Stimulated activated CD4-positive, alpha-beta T cell treated with anti-CD3 and anti-CD28 coated beads, Interleukin-1b, Interleukin-23, amount 100 ng/mL, for 48 hours (primary cell): ENCODE measurements around the gene CDHR5.

Experiments used
- DNase-seq: peaks from one replicate; pipeline ENCODE4 v3.0.0-alpha.2; 2020

CDHR5 gene

GRCh38 chr11:643849-644738, 19.3 kb upstream of the CDHR5 start:
- DNase-seq, result no peak

- DNase-seq, result no peak
These were observed 18.6 kb upstream of the CDHR5 start for GRCh38 chr11:643366-643765.

DNA sequence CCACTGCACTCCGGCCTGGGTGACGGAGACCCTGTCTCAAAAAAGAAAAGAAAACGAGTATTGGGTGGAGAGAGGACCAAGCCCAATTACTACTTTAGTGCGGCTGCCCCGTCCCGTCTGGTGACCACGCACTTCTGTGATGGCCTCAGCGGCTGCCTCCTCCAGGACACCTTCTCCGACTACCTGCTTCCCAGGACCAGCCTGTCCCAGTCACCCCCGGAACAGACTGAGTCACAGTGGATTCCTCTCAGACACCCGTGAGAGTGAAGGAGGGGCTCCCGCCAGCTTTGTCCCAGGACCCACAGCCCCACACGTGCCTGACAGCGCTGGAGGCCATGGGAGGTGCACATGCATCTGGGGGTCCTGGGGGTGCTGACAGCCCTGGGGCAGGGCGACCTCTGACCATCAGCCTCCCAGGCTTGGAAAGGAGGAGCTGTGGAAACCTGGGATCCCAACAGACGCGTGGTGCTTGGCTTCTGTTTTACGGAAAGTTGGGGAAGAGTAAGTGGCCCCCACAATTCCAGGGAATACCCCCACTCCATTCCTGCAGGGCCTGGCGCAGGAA, 17.1 kb upstream of the CDHR5 start:
- no peak for DNase-seq

DNA sequence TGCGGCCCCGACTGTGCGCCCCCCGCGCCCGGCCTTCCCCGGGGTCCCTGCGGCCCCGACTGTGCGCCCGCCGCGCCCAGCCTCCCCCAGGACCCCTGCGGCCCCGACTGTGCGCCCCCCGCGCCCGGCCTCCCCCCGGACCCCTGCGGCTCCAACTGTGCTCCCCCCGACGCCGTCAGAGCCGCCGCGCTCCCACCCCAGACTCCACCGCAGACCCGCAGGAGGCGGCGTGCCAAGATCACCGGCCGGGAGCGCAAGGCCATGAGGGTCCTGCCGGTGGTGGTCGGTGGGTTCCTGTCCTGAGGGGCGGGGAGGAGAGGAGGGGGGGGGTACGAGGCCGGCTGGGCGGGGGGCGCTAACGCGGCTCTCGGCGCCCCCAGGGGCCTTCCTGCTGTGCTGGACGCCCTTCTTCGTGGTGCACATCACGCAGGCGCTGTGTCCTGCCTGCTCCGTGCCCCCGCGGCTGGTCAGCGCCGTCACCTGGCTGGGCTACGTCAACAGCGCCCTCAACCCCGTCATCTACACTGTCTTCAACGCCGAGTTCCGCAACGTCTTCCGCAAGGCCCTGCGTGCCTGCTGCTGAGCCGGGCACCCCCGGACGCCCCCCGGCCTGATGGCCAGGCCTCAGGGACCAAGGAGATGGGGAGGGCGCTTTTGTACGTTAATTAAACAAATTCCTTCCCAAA, 15.4 kb upstream of the CDHR5 start:
- no peak for DNase-seq

GRCh38 chr11:639332-639955, 14.7 kb upstream of the CDHR5 start:
- no peak for DNase-seq

DNA sequence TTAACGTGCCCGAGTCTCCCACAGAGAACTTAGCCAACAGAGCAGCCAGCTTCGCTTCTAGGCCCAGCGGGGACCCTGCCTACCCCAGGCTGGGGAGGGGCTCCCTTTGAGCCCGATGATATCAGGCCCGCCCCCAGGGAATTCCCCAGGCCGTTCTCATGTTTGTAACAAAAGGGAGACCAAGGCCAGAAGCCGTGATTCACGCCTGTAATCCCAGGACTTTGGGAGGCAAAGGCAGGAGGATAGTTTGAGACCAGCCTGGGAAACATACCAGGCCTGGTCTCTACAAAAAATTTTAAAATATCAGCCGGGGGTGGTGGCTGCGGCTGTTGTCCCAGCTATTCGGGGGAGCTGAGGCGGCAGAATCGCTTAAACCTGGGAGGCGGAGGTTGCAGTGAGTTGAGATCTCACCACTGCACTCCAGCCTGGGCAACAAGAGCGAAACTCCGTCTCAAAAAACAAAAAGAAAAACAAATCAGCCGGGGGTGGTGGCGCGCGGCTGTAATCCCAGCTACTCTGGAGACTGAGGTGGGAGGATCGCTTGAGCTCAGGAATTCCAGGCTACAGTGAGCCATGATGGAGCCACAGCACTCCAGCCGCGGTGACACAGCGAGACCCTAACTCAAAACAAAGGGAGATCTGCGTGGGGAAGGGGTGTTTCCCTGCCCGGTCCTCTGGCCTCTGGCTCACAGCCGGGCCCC, 14.0 kb upstream of the CDHR5 start:
- DNase-seq, result no peak

DNA sequence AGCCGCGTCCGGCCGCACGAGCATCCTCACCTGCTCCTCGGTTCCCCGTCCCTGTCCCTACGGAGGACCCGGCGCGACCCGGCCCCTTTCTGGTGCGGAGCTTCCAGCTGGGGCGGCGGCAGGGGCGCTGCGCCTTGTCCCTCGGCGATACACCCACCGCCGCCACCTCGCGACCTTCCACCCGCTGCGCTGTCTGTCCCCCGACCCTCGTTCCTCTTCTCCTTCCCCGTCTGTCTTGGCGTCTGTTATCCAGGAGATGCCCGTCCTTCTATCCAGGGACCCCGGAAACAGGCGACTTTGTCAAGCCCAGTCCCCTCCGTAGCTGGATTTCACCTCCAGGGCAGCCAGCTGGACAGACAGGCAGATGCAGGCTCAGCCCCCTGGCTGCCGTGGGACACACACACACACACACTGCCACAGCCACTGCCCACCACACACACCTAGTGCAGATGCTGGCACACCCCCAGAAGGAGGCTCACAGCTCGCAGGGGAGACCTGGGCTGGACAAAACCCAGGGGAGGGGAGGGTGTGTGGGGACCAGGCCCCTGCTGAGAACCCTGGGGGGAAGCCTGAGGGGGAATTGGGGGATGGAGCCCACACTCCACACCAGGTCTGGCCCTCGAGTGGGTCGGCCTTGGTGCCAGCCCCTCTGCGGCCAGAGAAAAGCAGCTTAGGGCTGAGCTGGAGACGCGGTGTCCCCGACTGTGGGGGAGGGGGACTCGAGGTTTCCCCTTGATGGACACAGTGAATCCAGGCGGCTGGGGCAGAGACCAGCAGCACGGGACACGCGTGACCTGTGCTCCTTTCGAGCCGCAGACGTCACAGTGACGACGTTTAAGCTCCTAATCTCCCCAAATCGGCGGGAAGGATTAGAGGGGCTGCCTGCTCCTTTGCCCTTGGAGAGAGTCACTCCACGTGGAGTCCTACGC, 13.1 kb upstream of the CDHR5 start:
- DNase-seq, result no peak

- no peak for DNase-seq
These were observed 12.5 kb upstream of the CDHR5 start for GRCh38 chr11:637333-637592.

DNA sequence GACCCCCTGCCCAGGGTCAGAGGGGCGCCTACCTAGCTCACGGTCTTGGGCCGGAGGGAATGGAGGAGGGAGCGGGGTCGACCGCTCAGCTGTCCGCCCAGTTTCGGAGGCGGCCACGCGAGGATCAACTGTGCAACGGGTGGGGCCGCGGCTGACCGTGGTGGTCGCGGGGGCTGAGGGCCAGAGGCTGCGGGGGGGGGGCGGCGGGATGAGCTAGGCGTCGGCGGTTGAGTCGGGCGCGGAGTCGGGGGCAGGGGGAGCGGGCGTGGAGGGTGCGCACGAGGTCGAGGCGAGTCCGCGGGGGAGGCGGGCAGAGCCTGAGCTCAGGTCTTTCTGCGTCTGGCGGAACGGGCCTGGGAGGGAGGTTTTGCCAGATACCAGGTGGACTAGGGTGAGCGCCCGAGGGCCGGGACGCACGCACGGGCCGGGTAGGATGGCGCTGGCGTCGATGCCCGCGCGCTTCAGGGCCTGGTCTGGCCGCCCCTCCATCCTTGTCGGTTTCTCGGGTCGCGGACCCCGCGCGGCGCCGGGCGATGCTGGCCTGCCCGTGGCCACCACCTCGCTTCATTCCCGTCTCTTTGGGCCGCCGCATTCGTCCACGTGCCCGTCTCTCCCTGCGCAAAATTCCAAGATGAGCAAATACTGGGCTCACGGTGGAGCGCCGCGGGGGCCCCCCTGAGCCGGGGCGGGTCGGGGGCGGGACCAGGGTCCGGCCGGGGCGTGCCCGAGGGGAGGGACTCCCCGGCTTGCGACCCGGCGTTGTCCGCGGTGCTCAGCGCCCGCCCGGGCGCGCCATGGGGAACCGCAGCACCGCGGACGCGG, 12.0 kb upstream of the CDHR5 start, which contains the start of gene DRD4:
TSS of gene DRD4 (plus strand) at position 759 of the 822 bp plus-strand sequence. CDS start at position 795, 36 bp downstream.
- no peak for DNase-seq

DNA sequence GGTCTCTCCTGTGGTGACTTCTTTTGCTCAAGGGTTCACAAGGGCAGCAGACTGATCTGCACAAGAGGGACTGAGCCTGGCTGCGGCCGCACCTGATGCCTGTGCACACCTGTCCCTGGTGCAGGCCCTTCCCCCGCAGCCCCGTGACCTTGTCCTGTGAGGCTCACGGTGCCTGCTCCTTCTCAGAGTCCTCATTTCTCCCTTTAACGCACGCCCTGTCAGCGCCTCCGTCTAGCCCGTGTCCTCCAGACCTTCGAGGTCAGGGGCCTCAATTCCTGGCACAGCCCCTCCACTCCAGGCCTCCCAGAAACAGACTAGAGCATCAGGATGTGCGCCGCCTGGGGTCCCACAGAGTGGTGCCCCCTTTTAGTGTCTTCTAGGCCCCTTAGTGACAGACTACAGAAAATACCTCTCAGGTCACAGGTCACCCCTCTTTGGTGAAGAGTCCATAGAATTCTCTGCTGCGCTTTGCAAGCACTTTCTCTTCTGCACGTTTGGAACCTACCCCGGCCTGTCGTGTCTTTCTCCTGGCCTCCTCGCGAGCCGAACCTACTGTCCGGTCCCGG, 11.3 kb upstream of the CDHR5 start:
- DNase-seq, result no peak

DNA sequence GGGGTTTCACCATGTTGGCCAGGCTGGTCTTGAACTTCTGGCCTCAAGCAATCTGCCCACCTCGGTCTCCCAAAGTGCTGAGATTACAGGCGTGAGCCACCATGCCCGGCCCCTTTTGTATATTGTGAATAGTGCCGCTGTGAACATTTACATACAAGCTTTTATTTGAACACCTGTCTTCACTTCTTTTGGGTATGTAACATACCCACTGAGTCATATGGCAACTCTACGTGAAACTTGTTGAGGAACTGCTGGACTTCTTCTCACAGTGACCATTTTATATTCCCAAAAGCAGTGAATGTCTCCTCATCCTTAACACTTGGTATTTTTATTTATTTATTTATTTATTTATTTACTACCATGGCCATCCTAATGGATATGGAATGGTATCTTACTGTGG, 6.1 kb upstream of the CDHR5 start:
- no peak for DNase-seq

GRCh38 chr11:629237-629583, 4.5 kb upstream of the CDHR5 start:
- no peak for DNase-seq

DNA sequence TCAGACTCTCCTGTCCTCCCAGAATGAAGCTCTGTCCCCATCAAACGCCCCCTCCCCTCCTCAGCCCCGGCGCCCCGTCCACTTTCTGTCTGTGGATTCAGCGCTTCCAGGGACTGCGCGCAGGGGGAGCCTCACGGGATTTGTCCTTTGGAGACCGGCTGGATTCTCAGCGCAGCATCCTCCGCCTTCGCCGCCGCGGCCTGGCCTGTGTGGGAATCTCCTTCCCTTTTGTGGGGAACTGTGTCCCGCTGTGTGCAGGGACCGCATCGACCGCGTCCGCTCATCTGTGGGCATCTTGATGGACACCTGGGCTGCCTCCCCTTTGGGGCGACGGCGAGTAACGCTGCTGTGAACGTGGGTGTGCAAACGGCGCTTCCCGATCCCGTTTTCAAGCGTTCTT, 3.3 kb upstream of the CDHR5 start:
- no peak for DNase-seq

DNA sequence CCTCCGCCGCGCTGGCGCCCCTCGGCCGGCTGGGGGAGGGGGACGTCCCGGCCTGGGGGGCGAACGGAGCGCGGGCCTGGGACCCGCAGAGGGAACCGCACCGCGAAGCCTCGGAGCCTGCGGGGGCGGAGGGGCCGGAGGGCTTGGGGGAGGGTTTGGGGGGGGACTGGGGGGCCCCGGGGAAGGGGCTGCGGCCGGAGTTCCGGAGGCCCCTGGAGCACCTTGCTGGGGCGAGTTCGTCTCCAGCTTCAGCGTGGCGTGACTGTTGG, 2.5 kb upstream of the CDHR5 start:
- no peak for DNase-seq

DNA sequence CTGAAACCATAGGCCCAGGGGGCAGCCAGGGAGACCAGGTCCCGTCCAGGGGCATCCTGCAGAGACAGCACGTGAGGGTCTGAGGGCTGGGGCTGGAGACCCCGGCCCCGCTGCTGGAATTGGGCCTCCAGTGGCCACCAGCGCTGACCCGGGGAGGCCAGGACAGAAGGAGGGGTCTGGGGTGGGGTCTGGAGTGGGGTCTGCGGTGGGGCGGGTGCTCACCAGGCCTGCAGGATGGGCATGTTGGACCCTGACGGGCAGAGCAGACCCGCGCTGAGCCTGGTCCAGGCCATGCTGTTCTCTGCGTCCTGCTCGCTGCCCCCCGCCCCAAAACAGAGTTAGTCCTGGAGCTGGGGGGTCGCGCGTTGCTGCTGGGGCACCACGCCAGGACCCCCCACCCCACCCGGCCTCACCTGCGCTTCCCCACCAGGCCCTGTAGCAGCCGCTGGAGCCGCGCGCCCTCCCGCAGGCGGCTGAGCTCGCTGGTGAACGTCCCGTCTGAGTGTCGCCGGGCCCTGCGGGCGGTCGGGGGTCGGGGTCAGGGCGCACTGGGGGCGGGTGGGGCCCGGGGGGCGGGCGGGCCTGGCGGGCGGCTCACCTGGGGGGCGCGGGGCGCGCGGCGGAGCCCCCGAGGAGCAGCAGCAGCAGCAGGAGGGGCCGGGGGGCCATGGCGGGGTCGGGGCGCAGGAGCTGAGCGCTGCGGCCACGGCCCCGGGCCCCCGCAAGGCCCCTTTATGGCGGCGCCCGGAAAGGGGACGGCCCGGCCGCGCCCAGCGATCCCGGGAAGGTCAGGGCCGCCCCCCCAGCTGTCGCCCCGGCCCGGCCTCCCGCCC, 1.9 kb upstream of the CDHR5 start, which contains the start of gene SCT:
TSS of gene SCT (minus strand) at position 707 of the 833 bp plus-strand sequence. CDS start at position 669, 38 bp downstream.
- no peak for DNase-seq

DNA sequence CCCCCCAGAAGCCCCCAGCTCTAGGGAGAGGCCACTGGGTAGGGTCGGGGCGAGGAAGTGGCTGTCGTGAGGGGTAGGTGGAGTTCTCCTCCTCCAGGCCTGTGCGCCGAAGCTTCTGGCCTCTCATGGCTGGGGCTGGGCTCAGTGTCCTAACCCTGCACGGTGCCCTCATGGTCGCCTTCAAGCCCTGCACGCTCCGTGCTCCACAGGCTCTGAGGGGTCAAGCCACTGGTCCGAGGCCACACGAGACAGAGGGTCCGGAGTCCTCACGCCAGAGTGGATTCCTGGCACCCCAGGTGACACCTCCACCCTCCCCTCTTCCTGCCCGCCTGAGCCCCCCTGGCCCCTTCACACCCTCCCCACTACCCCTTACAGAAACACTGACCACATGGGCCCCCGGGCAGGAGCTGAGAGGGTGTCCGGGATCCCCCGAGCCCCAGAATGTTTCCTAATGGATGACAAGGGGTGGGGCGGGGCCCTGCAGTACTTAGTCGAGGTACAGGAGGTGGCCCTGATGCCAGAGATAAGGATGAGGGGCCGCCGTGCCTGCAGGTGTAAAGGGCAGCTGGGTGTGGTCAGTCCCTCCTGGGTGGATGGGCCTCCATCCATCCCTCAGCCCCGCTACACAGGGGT, 997 bp upstream of the CDHR5 start:
- DNase-seq, result no peak

- no peak for DNase-seq
These were observed 603 bp downstream of the CDHR5 start for GRCh38 chr11:623999-624704.

- DNase-seq, result no peak
These were observed 1.3 kb downstream of the CDHR5 start for GRCh38 chr11:623349-623869.

DNA sequence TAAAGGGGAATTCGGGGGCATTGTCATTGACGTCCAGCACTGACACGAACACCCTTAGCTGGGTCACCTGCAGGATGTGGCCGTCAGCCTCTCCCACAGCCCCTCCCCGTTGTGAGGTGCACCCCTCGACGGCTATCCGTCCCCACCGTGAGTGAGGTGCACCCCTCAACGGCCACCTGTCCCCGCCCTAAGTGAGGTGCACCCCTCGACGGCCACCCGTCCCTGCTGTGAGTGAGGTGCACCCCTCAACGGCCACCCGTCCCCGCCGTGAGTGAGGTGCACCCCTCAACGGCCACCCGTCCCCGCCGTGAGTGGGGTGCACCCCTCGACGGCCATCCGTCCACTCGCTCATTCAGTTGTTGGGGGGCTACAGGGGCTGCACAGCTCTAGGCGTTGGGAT, 2.9 kb downstream of the CDHR5 start:
- no peak for DNase-seq
